ENCODE results near the gene SDR9C7. TPM values are rescaled to one million over a fixed set of nuclear protein-coding genes. Genes with fewer than 3 reads are reported as not detected.

Gene SDR9C7
- total RNA-seq, 2 experiments from 2014 or later, result not detected

DNA sequence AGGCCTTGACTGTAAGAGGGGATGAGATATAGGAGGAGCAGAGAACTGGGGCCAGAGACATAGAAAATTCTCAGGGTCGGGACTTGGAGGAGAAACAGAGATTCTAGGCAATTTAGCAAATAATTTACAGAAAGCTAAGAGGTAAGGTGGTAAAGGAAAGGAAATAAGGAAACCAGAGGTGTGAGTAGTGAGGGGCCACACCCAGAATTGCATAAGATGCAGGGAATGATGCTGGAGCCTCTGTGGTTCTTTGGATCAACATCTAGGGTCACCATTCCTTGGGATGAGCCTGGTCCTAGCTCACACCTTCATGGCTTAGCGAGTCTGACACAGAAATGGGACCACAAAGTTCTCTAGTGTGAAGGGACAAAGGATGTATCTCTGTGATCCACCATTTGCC is 949 bp upstream of the SDR9C7 start:
- no TSS peak for BruUV-seq (replicated peaks)
- no peak for DNase-seq (ENCODE audit: low spot score)

DNA sequence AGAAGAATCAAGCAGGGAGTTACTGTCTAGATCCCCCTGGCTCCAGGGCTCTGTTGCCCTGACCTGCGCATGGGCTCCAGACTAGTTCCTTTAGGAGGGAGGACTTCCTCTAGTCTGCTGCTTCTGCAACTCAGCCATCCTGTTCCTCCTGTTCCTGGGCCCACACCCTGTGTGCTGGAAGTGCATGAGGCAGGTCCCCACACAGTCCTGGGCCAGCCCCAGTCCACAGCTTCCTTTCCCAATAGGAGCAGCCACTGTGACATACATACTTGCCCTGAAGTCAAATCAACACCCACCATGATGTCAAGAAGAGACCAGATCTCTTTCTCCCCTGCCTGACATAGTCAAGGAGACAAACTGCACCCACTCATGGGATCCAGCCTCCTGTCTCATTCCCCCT is 1.3 kb downstream of the SDR9C7 start:
- no peaks in the 10 kb centered on the region for H3K79me2 ChIP-seq (ENCODE audit: insufficient read depth, low read depth, low read length)
- H3K4me2 ChIP-seq (ENCODE audit: low read length), result no peak overlapping the region
- CTCF ChIA-PET (ENCODE audit: unreplicated experiment), result no interaction called here
- no peak for DNase-seq (ENCODE audit: low spot score)
- TF ChIP-seq EZH2phosphoT487 (IDR thresholded peaks at IDR 0.05; ENCODE audit: borderline replicate concordance, low read depth, low read length), result no peak
- no peak for TF ChIP-seq CTCF (conservative IDR thresholded peaks at IDR 0.05; ENCODE audit: low read length)
- no peaks in the 10 kb centered on the region for H3K9me3 ChIP-seq (ENCODE audit: low read length)
- no TSS peak for BruUV-seq (replicated peaks)
- H4K20me1 ChIP-seq (ENCODE audit: insufficient read depth, low read length), result no peaks in the 10 kb centered on the region
- H3K27ac ChIP-seq (ENCODE audit: low read depth, low read length, poor library complexity, severe bottlenecking), result no peak overlapping the region
- no peaks in the 10 kb centered on the region for H3K36me3 ChIP-seq (ENCODE audit: insufficient read depth, low read length)
- H2AFZ ChIP-seq (ENCODE audit: low read length), result no peak overlapping the region
- POLR2A ChIA-PET, result interaction anchor here (0.8 kb wide), 1 partner anchor 585 kb away, joined by 4 read pairs; no protein-coding TSS in a partner anchor
- intact Hi-C loops (cut with micrococcal nuclease; ENCODE audit: unreplicated experiment), result no loop called here
- peaks cover 6% of the 10 kb centered on the region for H3K4me1 ChIP-seq (ENCODE audit: insufficient read depth, low read length, poor library complexity, severe bottlenecking)
- no peak overlapping the region for H3K4me3 ChIP-seq (ENCODE audit: low read depth, low read length, poor library complexity, severe bottlenecking)
- H3K9me2 ChIP-seq (ENCODE audit: insufficient read depth, low read length), result no peaks in the 10 kb centered on the region

More for the DNA sequence above, 949 bp upstream of the SDR9C7 start:
- no peaks in the 10 kb centered on the region for H3K9me3 ChIP-seq (ENCODE audit: low read length)
- H3K9me2 ChIP-seq (ENCODE audit: insufficient read depth, low read length), result no peaks in the 10 kb centered on the region
- H3K4me1 ChIP-seq (ENCODE audit: insufficient read depth, low read length, poor library complexity, severe bottlenecking), result peaks cover 6% of the 10 kb centered on the region
- no peak overlapping the region for H3K4me2 ChIP-seq (ENCODE audit: low read length)
- H4K20me1 ChIP-seq (ENCODE audit: insufficient read depth, low read length), result no peaks in the 10 kb centered on the region
- no peak overlapping the region for H3K27ac ChIP-seq (ENCODE audit: low read depth, low read length, poor library complexity, severe bottlenecking)
- intact Hi-C loops (cut with micrococcal nuclease; ENCODE audit: unreplicated experiment), result no loop called here
- H3K79me2 ChIP-seq (ENCODE audit: insufficient read depth, low read depth, low read length), result no peaks in the 10 kb centered on the region
- POLR2A ChIA-PET, result no interaction called here
- H3K36me3 ChIP-seq (ENCODE audit: insufficient read depth, low read length), result no peaks in the 10 kb centered on the region
- CTCF ChIA-PET (ENCODE audit: unreplicated experiment), result no interaction called here
- no peak overlapping the region for H2AFZ ChIP-seq (ENCODE audit: low read length)
- no peak overlapping the region for H3K4me3 ChIP-seq (ENCODE audit: low read depth, low read length, poor library complexity, severe bottlenecking)
- TF ChIP-seq EZH2phosphoT487 (IDR thresholded peaks at IDR 0.05; ENCODE audit: borderline replicate concordance, low read depth, low read length) (no peak), CTCF (conservative IDR thresholded peaks at IDR 0.05; ENCODE audit: low read length) (no peak)

GRCh38 chr12:56932146-56932545 is 2.1 kb downstream of the SDR9C7 start:
- Histone ChIP-seq H4K20me1 (ENCODE audit: insufficient read depth, low read length) (no peaks in the 10 kb centered on the region), H3K27ac (ENCODE audit: low read depth, low read length, poor library complexity, severe bottlenecking) (no peak overlapping the region), H3K4me2 (ENCODE audit: low read length) (no peak overlapping the region), H3K9me3 (ENCODE audit: low read length) (no peaks in the 10 kb centered on the region), H3K36me3 (ENCODE audit: insufficient read depth, low read length) (no peaks in the 10 kb centered on the region), H3K4me1 (ENCODE audit: insufficient read depth, low read length, poor library complexity, severe bottlenecking) (peaks cover 6% of the 10 kb centered on the region), H3K79me2 (ENCODE audit: insufficient read depth, low read depth, low read length) (no peaks in the 10 kb centered on the region), H3K4me3 (ENCODE audit: low read depth, low read length, poor library complexity, severe bottlenecking) (no peak overlapping the region), H3K9me2 (ENCODE audit: insufficient read depth, low read length) (no peaks in the 10 kb centered on the region), H2AFZ (ENCODE audit: low read length) (no peak overlapping the region; the same call in 1 of the 2 replicates)
- TF ChIP-seq EZH2phosphoT487 (IDR thresholded peaks at IDR 0.05; ENCODE audit: borderline replicate concordance, low read depth, low read length) (no peak), CTCF (conservative IDR thresholded peaks at IDR 0.05; ENCODE audit: low read length) (no peak)
- BruUV-seq (replicated peaks), result no TSS peak
- DNase-seq (ENCODE audit: low spot score), result no peak
- intact Hi-C loops (cut with micrococcal nuclease; ENCODE audit: unreplicated experiment), result no loop called here
- ChIA-PET POLR2A (interaction anchor here (0.5 to 0.8 kb wide), 2 partner anchors 418 to 585 kb away, joined by 3 to 4 read pairs; no protein-coding TSS in a partner anchor), CTCF (ENCODE audit: unreplicated experiment) (no interaction called here)

Measured in OCI-LY7 (cell line).